A549 (cell line): ENCODE measurements around the gene MAN2B2.

Experiments
- CEBPB ChIP-seq, 2 experiments: fragments of >200 bp in 1 of 2; sonication (Bioruptor Twin) in 1 of 2; formaldehyde crosslinking in 1 of 2; IDR thresholded peaks; 2 replicates each; pipeline ENCODE4 v1.6.1; 2012 to 2016
- CHD2 ChIP-seq: fragments of 150-350 bp; IDR thresholded peaks from 2 replicates; pipeline ENCODE4 v1.6.1; 2014; ENCODE audit warnings: low read length; ENCODE audit not compliant: partially characterized antibody
- HDAC2 ChIP-seq: fragments of 200-600 bp; sonication (generic); IDR thresholded peaks from 2 replicates; pipeline ENCODE4 v1.6.1; 2016
- JUNB ChIP-seq: fragments of >200 bp; sonication (Bioruptor Twin); formaldehyde crosslinking; IDR thresholded peaks from 2 replicates; pipeline ENCODE4 v1.6.1; 2016
- MYC ChIP-seq: IDR thresholded peaks from 2 replicates; pipeline ENCODE4 v1.6.1; 2012; ENCODE audit warnings: mild to moderate bottlenecking, inconsistent platforms, low read length, improper control_type of control experiment, borderline replicate concordance
- POLR2A ChIP-seq: IDR thresholded peaks from 2 replicates; pipeline ENCODE4 v1.6.1; 2012; ENCODE audit warnings: mild to moderate bottlenecking, low read length
- RAD21 ChIP-seq, 2 experiments: fragments of >200 bp in 1 of 2; sonication (Bioruptor Twin) in 1 of 2; formaldehyde crosslinking in 1 of 2; IDR thresholded peaks in 1 of 2; conservative IDR thresholded peaks in 1 of 2; 2 replicates in 1 of 2; 3 replicates in 1 of 2; pipeline ENCODE4 v1.6.1; 2012 to 2018; ENCODE audit warnings: inconsistent platforms in 1 of 2
- TF ChIP-seq, protein P1 (sequence below): fragments of >200 bp; sonication (Bioruptor Twin); formaldehyde crosslinking; IDR thresholded peaks from 3 replicates; pipeline ENCODE4 v1.5.1; 2016
- TF ChIP-seq, protein P2 (sequence below): fragments of 200-600 bp; sonication (generic); IDR thresholded peaks from 2 replicates; pipeline ENCODE4 v1.6.1; 2016; ENCODE audit warnings: antibody characterized with exemption, mild to moderate bottlenecking, moderate library complexity
- TF ChIP-seq, protein P3 (sequence below): IDR thresholded peaks from 2 replicates; pipeline ENCODE4 v1.6.1; 2012
- TF ChIP-seq, protein P4 (sequence below): fragments of 250-450 bp; sonication (Bioruptor Pico); IDR thresholded peaks from 2 replicates; pipeline ENCODE4 v1.5.0; 2021; ENCODE audit warnings: mild to moderate bottlenecking, moderate library complexity, borderline replicate concordance

DNA sequence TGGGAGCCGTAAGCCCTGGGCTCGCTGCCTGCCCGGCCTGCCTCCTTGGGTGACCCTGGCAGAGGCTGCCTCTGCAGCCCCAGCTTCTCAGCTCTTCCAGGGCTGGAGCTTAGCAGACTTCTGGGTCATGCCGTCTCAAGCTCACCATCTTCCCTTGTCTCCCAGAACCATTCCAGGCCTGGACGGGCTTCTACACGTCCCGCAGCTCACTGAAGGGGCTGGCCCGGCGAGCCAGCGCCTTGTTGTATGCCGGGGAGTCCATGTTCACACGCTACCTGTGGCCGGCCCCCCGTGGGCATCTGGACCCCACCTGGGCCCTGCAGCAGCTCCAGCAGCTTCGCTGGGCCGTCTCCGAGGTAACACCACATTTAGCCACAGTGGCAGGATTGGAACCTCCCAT is 22.0 kb downstream of the MAN2B2 start:
- TF ChIP-seq CHD2 (no peak), MYC (no peak), JUNB (no peak), CEBPB (IDR thresholded peaks at IDR 0.05) (no peak), RAD21 (conservative IDR thresholded peaks at IDR 0.05 in 1 of 2, IDR thresholded peaks at IDR 0.05 in 1 of 2) (no peak), POLR2A (no peak), HDAC2 (no peak)
- TF ChIP-seq, protein P1, sequence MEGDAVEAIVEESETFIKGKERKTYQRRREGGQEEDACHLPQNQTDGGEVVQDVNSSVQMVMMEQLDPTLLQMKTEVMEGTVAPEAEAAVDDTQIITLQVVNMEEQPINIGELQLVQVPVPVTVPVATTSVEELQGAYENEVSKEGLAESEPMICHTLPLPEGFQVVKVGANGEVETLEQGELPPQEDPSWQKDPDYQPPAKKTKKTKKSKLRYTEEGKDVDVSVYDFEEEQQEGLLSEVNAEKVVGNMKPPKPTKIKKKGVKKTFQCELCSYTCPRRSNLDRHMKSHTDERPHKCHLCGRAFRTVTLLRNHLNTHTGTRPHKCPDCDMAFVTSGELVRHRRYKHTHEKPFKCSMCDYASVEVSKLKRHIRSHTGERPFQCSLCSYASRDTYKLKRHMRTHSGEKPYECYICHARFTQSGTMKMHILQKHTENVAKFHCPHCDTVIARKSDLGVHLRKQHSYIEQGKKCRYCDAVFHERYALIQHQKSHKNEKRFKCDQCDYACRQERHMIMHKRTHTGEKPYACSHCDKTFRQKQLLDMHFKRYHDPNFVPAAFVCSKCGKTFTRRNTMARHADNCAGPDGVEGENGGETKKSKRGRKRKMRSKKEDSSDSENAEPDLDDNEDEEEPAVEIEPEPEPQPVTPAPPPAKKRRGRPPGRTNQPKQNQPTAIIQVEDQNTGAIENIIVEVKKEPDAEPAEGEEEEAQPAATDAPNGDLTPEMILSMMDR, result no peak
- TF ChIP-seq, protein P2, sequence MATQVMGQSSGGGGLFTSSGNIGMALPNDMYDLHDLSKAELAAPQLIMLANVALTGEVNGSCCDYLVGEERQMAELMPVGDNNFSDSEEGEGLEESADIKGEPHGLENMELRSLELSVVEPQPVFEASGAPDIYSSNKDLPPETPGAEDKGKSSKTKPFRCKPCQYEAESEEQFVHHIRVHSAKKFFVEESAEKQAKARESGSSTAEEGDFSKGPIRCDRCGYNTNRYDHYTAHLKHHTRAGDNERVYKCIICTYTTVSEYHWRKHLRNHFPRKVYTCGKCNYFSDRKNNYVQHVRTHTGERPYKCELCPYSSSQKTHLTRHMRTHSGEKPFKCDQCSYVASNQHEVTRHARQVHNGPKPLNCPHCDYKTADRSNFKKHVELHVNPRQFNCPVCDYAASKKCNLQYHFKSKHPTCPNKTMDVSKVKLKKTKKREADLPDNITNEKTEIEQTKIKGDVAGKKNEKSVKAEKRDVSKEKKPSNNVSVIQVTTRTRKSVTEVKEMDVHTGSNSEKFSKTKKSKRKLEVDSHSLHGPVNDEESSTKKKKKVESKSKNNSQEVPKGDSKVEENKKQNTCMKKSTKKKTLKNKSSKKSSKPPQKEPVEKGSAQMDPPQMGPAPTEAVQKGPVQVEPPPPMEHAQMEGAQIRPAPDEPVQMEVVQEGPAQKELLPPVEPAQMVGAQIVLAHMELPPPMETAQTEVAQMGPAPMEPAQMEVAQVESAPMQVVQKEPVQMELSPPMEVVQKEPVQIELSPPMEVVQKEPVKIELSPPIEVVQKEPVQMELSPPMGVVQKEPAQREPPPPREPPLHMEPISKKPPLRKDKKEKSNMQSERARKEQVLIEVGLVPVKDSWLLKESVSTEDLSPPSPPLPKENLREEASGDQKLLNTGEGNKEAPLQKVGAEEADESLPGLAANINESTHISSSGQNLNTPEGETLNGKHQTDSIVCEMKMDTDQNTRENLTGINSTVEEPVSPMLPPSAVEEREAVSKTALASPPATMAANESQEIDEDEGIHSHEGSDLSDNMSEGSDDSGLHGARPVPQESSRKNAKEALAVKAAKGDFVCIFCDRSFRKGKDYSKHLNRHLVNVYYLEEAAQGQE, result no peak
- TF ChIP-seq, protein P3, sequence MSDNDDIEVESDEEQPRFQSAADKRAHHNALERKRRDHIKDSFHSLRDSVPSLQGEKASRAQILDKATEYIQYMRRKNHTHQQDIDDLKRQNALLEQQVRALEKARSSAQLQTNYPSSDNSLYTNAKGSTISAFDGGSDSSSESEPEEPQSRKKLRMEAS, result no peak
- TF ChIP-seq, protein P4, sequence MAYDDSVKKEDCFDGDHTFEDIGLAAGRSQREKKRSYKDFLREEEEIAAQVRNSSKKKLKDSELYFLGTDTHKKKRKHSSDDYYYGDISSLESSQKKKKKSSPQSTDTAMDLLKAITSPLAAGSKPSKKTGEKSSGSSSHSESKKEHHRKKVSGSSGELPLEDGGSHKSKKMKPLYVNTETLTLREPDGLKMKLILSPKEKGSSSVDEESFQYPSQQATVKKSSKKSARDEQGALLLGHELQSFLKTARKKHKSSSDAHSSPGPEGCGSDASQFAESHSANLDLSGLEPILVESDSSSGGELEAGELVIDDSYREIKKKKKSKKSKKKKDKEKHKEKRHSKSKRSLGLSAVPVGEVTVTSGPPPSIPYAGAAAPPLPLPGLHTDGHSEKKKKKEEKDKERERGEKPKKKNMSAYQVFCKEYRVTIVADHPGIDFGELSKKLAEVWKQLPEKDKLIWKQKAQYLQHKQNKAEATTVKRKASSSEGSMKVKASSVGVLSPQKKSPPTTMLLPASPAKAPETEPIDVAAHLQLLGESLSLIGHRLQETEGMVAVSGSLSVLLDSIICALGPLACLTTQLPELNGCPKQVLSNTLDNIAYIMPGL (CRISPR knock-in tag), result no peak
